ENCODE measurements around the gene TAS2R46. TPM values are rescaled to one million over a fixed set of nuclear protein-coding genes. Genes with fewer than 3 reads are reported as not detected.
"Not testable (repeated sequence)": the region's sequence is repeated elsewhere in the genome, so short reads cannot be mapped to it uniquely, and the experiment has no call there.

Gene TAS2R46
- total and polyA plus RNA-seq, 2 experiments from 2014 or later: 0.45 to 5.0 TPM

- H3K27ac ChIP-seq (ENCODE audit: low read depth); H3K27me3 ChIP-seq (ENCODE audit: insufficient read depth); H3K4me3 ChIP-seq; ATAC-seq; H3K79me2 ChIP-seq (replicated peaks; ENCODE audit: insufficient read depth); H3K27ac Mint-ChIP-seq; H3K4me2 ChIP-seq; H3K36me3 ChIP-seq (ENCODE audit: insufficient read depth); H3K9me2 ChIP-seq (ENCODE audit: insufficient read depth); H3K4me1 ChIP-seq (ENCODE audit: insufficient read depth); H3K9me3 Mint-ChIP-seq; DNase-seq (ENCODE audit: low spot score); H3K4me1 Mint-ChIP-seq; H3K27me3 Mint-ChIP-seq (ENCODE audit: insufficient read depth, low read depth, poor library complexity); H2AFZ ChIP-seq; H4K20me1 ChIP-seq (replicated peaks; ENCODE audit: insufficient read depth); H3K4me3 Mint-ChIP-seq; H3F3A ChIP-seq (replicated peaks; ENCODE audit: low read depth): not testable (repeated sequence)
- peaks cover 13% of the 10 kb centered on the region; the same call in 2 of the 3 replicates for H3K36me3 Mint-ChIP-seq (ENCODE audit: low read depth)
These were observed 28.1 kb downstream of the TAS2R46 start for GRCh38 chr12:11033959-11034358.

- H3K36me3 ChIP-seq (ENCODE audit: insufficient read depth): no peaks in the 10 kb centered on the region
- no peaks in the 10 kb centered on the region for H3K27me3 ChIP-seq (ENCODE audit: insufficient read depth)
- no peak for DNase-seq (ENCODE audit: low spot score)
- no peaks in the 10 kb centered on the region for H4K20me1 ChIP-seq (replicated peaks; ENCODE audit: insufficient read depth)
- no peaks in the 10 kb centered on the region for H3K4me1 ChIP-seq (ENCODE audit: insufficient read depth)
- Mint-ChIP-seq H3K36me3 (ENCODE audit: low read depth) (peaks cover 8% of the 10 kb centered on the region; the same call in 2 of the 3 replicates), H3K4me1 (peaks cover under 1% of the 10 kb centered on the region; the same call in 1 of the 3 replicates), H3K9me3 (no peaks in the 10 kb centered on the region), H3K27me3 (ENCODE audit: insufficient read depth, low read depth, poor library complexity) (peaks cover 2% of the 10 kb centered on the region), H3K27ac (no peak within 1 kb of the TSS), H3K4me3 (no peak within 1 kb of the TSS)
- H3K4me2 ChIP-seq: no peak within 1 kb of the TSS
- H3K9me2 ChIP-seq (ENCODE audit: insufficient read depth): no peaks in the 10 kb centered on the region
- no peak within 1 kb of the TSS for H3K4me3 ChIP-seq
- H3K27ac ChIP-seq (ENCODE audit: low read depth): no peak within 1 kb of the TSS
- no peak for ATAC-seq
- no peaks in the 10 kb centered on the region for H3F3A ChIP-seq (replicated peaks; ENCODE audit: low read depth)
- no peaks in the 10 kb centered on the region for H3K79me2 ChIP-seq (replicated peaks; ENCODE audit: insufficient read depth)
- H2AFZ ChIP-seq: no peak within 1 kb of the TSS
- no peak for TF ChIP-seq ZNF331 (CRISPR knock-in tag; IDR thresholded peaks at IDR 0.05; ENCODE audit: low read depth)
- no peak for TF ChIP-seq ZNF462 (CRISPR knock-in tag; IDR thresholded peaks at IDR 0.05)
- no peak for TF ChIP-seq EZH2 (IDR thresholded peaks at IDR 0.05; ENCODE audit: low read depth, unreplicated experiment)
- TF ChIP-seq JUNB (IDR thresholded peaks at IDR 0.05; ENCODE audit: unreplicated experiment): no peak
- TF ChIP-seq ZNF114 (CRISPR knock-in tag; IDR thresholded peaks at IDR 0.05): no peak
- no peak for TF ChIP-seq NANOG (IDR thresholded peaks at IDR 0.05; ENCODE audit: borderline replicate concordance)
- TF ChIP-seq POLR2AphosphoS5 (IDR thresholded peaks at IDR 0.05; ENCODE audit: low read depth): no peak
- TF ChIP-seq EZH2phosphoT487 (IDR thresholded peaks at IDR 0.05; ENCODE audit: unreplicated experiment): no peak
- TF ChIP-seq CREB1 (CRISPR knock-in tag; IDR thresholded peaks at IDR 0.05; ENCODE audit: low read depth): no peak
- no peak for TF ChIP-seq CTCF (conservative IDR thresholded peaks at IDR 0.05; ENCODE audit: low read depth in 2 of 2)
- TF ChIP-seq REST (IDR thresholded peaks at IDR 0.05; ENCODE audit: unreplicated experiment): no peak
- no peak for TF ChIP-seq STAT1 (IDR thresholded peaks at IDR 0.05; ENCODE audit: unreplicated experiment)
These were observed 30.8 kb downstream of the TAS2R46 start, which contains the start of gene TAS2R31 for GRCh38 chr12:11031307-11031706. TAS2R31 (minus strand) TSS chr12:11031407; CDS start chr12:11031335, 72 bp downstream.
